Parathyroid adenoma (tissue), 2 donors: Measurements from ENCODE around the gene NLGN4X.
"Not testable (repeated sequence)": the region's sequence is repeated elsewhere in the genome, so short reads cannot be mapped to it uniquely, and the experiment has no call there.

Source experiments
- H2AFZ ChIP-seq: fragments of 300-600 bp; sonication (generic); one replicate; pipeline ENCODE4 v1.7.0; 2017; ENCODE audit warnings: antibody characterized with exemption, mild to moderate bottlenecking
- H3K27ac ChIP-seq: fragments of 300-600 bp; sonication (generic); one replicate; pipeline ENCODE4 v1.7.0; 2017
- H3K27me3 ChIP-seq: fragments of 300-600 bp; sonication (generic); one replicate; pipeline ENCODE4 v1.7.0; 2017; ENCODE audit warnings: low read length; ENCODE audit not compliant: control insufficient read depth, insufficient read depth
- H3K36me3 ChIP-seq: fragments of 300-600 bp; sonication (generic); one replicate; pipeline ENCODE4 v1.7.0; 2017; ENCODE audit warnings: low read length; ENCODE audit not compliant: control insufficient read depth, insufficient read depth
- H3K4me1 ChIP-seq: fragments of 300-600 bp; sonication (generic); one replicate; pipeline ENCODE4 v1.7.0; 2017; ENCODE audit warnings: control low read depth
- H3K4me2 ChIP-seq: fragments of 300-600 bp; sonication (generic); one replicate; pipeline ENCODE4 v1.7.0; 2017; ENCODE audit warnings: low read length
- H3K4me3 ChIP-seq: fragments of 300-600 bp; sonication (generic); one replicate; pipeline ENCODE4 v1.7.0; 2017; ENCODE audit warnings: low read depth, low read length
- H3K79me2 ChIP-seq: fragments of 300-600 bp; sonication (generic); one replicate; pipeline ENCODE4 v1.7.0; 2017; ENCODE audit warnings: control low read depth
- H3K9ac ChIP-seq: fragments of 300-600 bp; sonication (generic); one replicate; pipeline ENCODE4 v1.7.0; 2017; ENCODE audit warnings: mild to moderate bottlenecking
- H3K9me3 ChIP-seq: fragments of 300-600 bp; sonication (generic); one replicate; pipeline ENCODE4 v1.7.0; 2017; ENCODE audit warnings: low read length; ENCODE audit not compliant: control insufficient read depth
- CTCF ChIP-seq: fragments of 300-600 bp; sonication (generic); IDR thresholded peaks from one replicate; pipeline ENCODE4 v1.7.0; 2017; ENCODE audit warnings: antibody characterized with exemption, mild to moderate bottlenecking
- donor health status: primary hyperparathyroidism.

The NLGN4X gene

GRCh38 chrX:5936438-5936837 is 292.2 kb downstream of the NLGN4X start:
- Histone ChIP-seq H3K27ac (no peak overlapping the region), H2AFZ (no peak overlapping the region)

GRCh38 chrX:5928224-5928623 is 300.4 kb downstream of the NLGN4X start:
- Histone ChIP-seq H3K36me3 (no peaks in the 10 kb centered on the region), H3K27ac (no peak overlapping the region), H3K4me3 (no peak overlapping the region), H3K9me3 (no peaks in the 10 kb centered on the region), H2AFZ (no peak overlapping the region), H3K79me2 (no peaks in the 10 kb centered on the region), H3K27me3 (no peaks in the 10 kb centered on the region), H3K4me1 (no peaks in the 10 kb centered on the region), H3K4me2 (no peak overlapping the region), H3K9ac (no peak overlapping the region)
- TF ChIP-seq CTCF: no peak

More at GRCh38 chrX:5936438-5936837, 292.2 kb downstream of the NLGN4X start:
- Histone ChIP-seq H3K9me3 (no peaks in the 10 kb centered on the region), H3K9ac (no peak overlapping the region), H3K4me3 (no peak overlapping the region), H3K27me3 (no peaks in the 10 kb centered on the region), H3K79me2 (no peaks in the 10 kb centered on the region), H3K4me2 (no peak overlapping the region), H3K36me3 (no peaks in the 10 kb centered on the region), H3K4me1 (no peaks in the 10 kb centered on the region)
- no peak for TF ChIP-seq CTCF

- H3K4me3 ChIP-seq: no peak overlapping the region
- no peak for TF ChIP-seq CTCF
- no peaks in the 10 kb centered on the region for H3K4me1 ChIP-seq
Observed at GRCh38 chrX:5916945-5917344, 311.7 kb downstream of the NLGN4X start.

GRCh38 chrX:5915783-5916182 is 312.9 kb downstream of the NLGN4X start:
- no peaks in the 10 kb centered on the region for H3K9me3 ChIP-seq
- no peaks in the 10 kb centered on the region for H3K79me2 ChIP-seq
- H3K4me3 ChIP-seq: no peak overlapping the region
- no peak overlapping the region for H3K4me2 ChIP-seq
- no peak for TF ChIP-seq CTCF
- H2AFZ ChIP-seq: no peak overlapping the region
- H3K27me3 ChIP-seq: no peaks in the 10 kb centered on the region
- H3K4me1 ChIP-seq: no peaks in the 10 kb centered on the region
- no peak overlapping the region for H3K27ac ChIP-seq
- H3K36me3 ChIP-seq: no peaks in the 10 kb centered on the region
- H3K9ac ChIP-seq: no peak overlapping the region

More at GRCh38 chrX:5916945-5917344, 311.7 kb downstream of the NLGN4X start:
- Histone ChIP-seq H3K27me3 (no peaks in the 10 kb centered on the region), H3K36me3 (no peaks in the 10 kb centered on the region), H3K9me3 (no peaks in the 10 kb centered on the region), H2AFZ (no peak overlapping the region), H3K4me2 (no peak overlapping the region), H3K79me2 (no peaks in the 10 kb centered on the region), H3K27ac (no peak overlapping the region), H3K9ac (no peak overlapping the region)

- Histone ChIP-seq H3K36me3 (no peaks in the 10 kb centered on the region), H3K4me2 (no peak overlapping the region)
Observed at GRCh38 chrX:5907207-5907606, 321.5 kb downstream of the NLGN4X start.

GRCh38 chrX:5903586-5904190 is 325.0 kb downstream of the NLGN4X start:
- not testable (repeated sequence) for H3K79me2 ChIP-seq, H3K4me1 ChIP-seq, H3K9ac ChIP-seq, H3K27ac ChIP-seq, H2AFZ ChIP-seq, H3K27me3 ChIP-seq, H3K36me3 ChIP-seq, H3K4me2 ChIP-seq, H3K4me3 ChIP-seq, H3K9me3 ChIP-seq

More at GRCh38 chrX:5907207-5907606, 321.5 kb downstream of the NLGN4X start:
- Histone ChIP-seq H3K9me3 (no peaks in the 10 kb centered on the region), H3K4me3 (no peak overlapping the region), H3K27me3 (no peaks in the 10 kb centered on the region), H2AFZ (no peak overlapping the region), H3K79me2 (no peaks in the 10 kb centered on the region), H3K9ac (no peak overlapping the region), H3K27ac (no peak overlapping the region), H3K4me1 (no peaks in the 10 kb centered on the region)
- TF ChIP-seq CTCF: no peak
